Naive B cell (primary cell): Measurements from ENCODE around the gene ULBP2. TPM values are rescaled to one million over a fixed set of nuclear protein-coding genes. Genes with fewer than 3 reads are reported as not detected.

ENCODE experiments used
- ATAC-seq, 2 donors: fragments of 150-1000 bp; cut with Tn5 transposase; 2 replicates each; pipeline ENCODE4 v1.10.0; 2021; ENCODE audit warnings: low read depth in 2 of 2, mild to moderate bottlenecking in 2 of 2, moderate library complexity in 2 of 2
- DNase-seq: peaks from one replicate; pipeline ENCODE4 v3.0.0; 2022
- H3K27ac Mint-ChIP-seq, 6 donors: one replicate each; pipeline ENCODE4 v1.8.0; 2020 to 2022; ENCODE audit warnings: mild to moderate bottlenecking in 6 of 6, mixed read lengths in 6 of 6, moderate library complexity in 5 of 6, inconsistent platforms in 2 of 6
- H3K27me3 Mint-ChIP-seq, 3 donors: one replicate each; pipeline ENCODE4 v1.8.0; 2021 to 2022; ENCODE audit warnings: mixed read lengths in 3 of 3, mild to moderate bottlenecking in 1 of 3
- H3K36me3 Mint-ChIP-seq, 2 donors: one replicate each; pipeline ENCODE4 v1.8.0; 2020 to 2022; ENCODE audit warnings: mixed read lengths in 2 of 2, inconsistent platforms in 1 of 2, mild to moderate bottlenecking in 1 of 2
- H3K4me1 Mint-ChIP-seq, 3 donors: one replicate each; pipeline ENCODE4 v1.8.0; 2020 to 2022; ENCODE audit warnings: mixed read lengths in 3 of 3, inconsistent platforms in 1 of 3, mild to moderate bottlenecking in 1 of 3, moderate library complexity in 1 of 3
- H3K4me3 Mint-ChIP-seq, 8 donors: one replicate each; pipeline ENCODE4 v1.8.0; 2020 to 2022; ENCODE audit warnings: mild to moderate bottlenecking in 8 of 8, mixed read lengths in 8 of 8, moderate library complexity in 8 of 8, inconsistent platforms in 2 of 8
- H3K9me3 Mint-ChIP-seq, 7 donors: one replicate each; pipeline ENCODE4 v1.8.0; 2020 to 2022; ENCODE audit warnings: mixed read lengths in 7 of 7, mild to moderate bottlenecking in 5 of 7, inconsistent platforms in 2 of 7, moderate library complexity in 1 of 7
- polyA plus RNA-seq, 6 donors: library from polyadenylated mRNA; unstranded; fragments of 300-500 nt; fragmentation: Illumina TruSeq; gene quantifications; one replicate each; pipeline ENCODE4 v1.2.3, GENCODE V29; 2021; ENCODE audit warnings: low read depth in 6 of 6

Gene ULBP2
- polyA plus RNA-seq, result not detected

GRCh38 chr6:149941583-149942460, at the start of gene ULBP2:
Gene ULBP2 (plus strand): TSS chr6:149942014. CDS start chr6:149942073, 59 bp downstream.
- Mint-ChIP-seq H3K36me3 (no peaks in the 10 kb centered on the region), H3K9me3 (peaks cover 0 to 10% (median 2%) of the 10 kb centered on the region in 7 donors), H3K4me1 (peaks cover 17 to 52% (median 39%) of the 10 kb centered on the region in 3 donors), H3K27ac (peak within 1 kb of the TSS; percentile 87 to 99 (median 95)), H3K4me3 (peak within 1 kb of the TSS; percentile 83 to 95 (median 92)), H3K27me3 (peaks cover 71 to 88% (median 74%) of the 10 kb centered on the region in 3 donors)
- peak; percentile 58 to 60 for ATAC-seq
- peak; percentile 81 for DNase-seq

GRCh38 chr6:149895048-149895590, 46.7 kb upstream of the ULBP2 start:
- no peaks in the 10 kb centered on the region for H3K9me3 Mint-ChIP-seq
- H3K36me3 Mint-ChIP-seq, result no peaks in the 10 kb centered on the region
- H3K4me1 Mint-ChIP-seq, result no peaks in the 10 kb centered on the region
- H3K27ac Mint-ChIP-seq, result no peak overlapping the region
- peaks cover 26 to 64% (median 60%) of the 10 kb centered on the region in 3 donors for H3K27me3 Mint-ChIP-seq
- no peak for ATAC-seq
- DNase-seq, result no peak
- H3K4me3 Mint-ChIP-seq, result no peak overlapping the region

GRCh38 chr6:149895833-149896271, 46.0 kb upstream of the ULBP2 start:
- H3K4me1 Mint-ChIP-seq, result no peaks in the 10 kb centered on the region
- H3K9me3 Mint-ChIP-seq, result no peaks in the 10 kb centered on the region
- peaks cover 22 to 60% (median 59%) of the 10 kb centered on the region in 3 donors for H3K27me3 Mint-ChIP-seq
- no peak for DNase-seq
- no peak overlapping the region for H3K4me3 Mint-ChIP-seq
- no peak overlapping the region for H3K27ac Mint-ChIP-seq
- ATAC-seq, result no peak
- no peaks in the 10 kb centered on the region for H3K36me3 Mint-ChIP-seq

GRCh38 chr6:149896491-149896890, 45.3 kb upstream of the ULBP2 start:
- peaks cover 23 to 60% (median 53%) of the 10 kb centered on the region in 3 donors for H3K27me3 Mint-ChIP-seq
- DNase-seq, result no peak
- H3K27ac Mint-ChIP-seq, result no peak overlapping the region
- H3K36me3 Mint-ChIP-seq, result no peaks in the 10 kb centered on the region
- H3K4me1 Mint-ChIP-seq, result no peaks in the 10 kb centered on the region
- no peak for ATAC-seq
- H3K9me3 Mint-ChIP-seq, result no peaks in the 10 kb centered on the region
- H3K4me3 Mint-ChIP-seq, result no peak overlapping the region

- H3K4me3 Mint-ChIP-seq, result no peak overlapping the region
- H3K27me3 Mint-ChIP-seq, result peaks cover 29 to 56% (median 46%) of the 10 kb centered on the region in 3 donors
- H3K27ac Mint-ChIP-seq, result no peak overlapping the region
- ATAC-seq, result no peak
- no peaks in the 10 kb centered on the region for H3K36me3 Mint-ChIP-seq
- no peaks in the 10 kb centered on the region for H3K4me1 Mint-ChIP-seq
- no peak for DNase-seq
- H3K9me3 Mint-ChIP-seq, result no peaks in the 10 kb centered on the region
Measured at GRCh38 chr6:149897015-149897697, 44.7 kb upstream of the ULBP2 start.

GRCh38 chr6:149897855-149898744, 43.7 kb upstream of the ULBP2 start, which contains the start of gene RAET1E:
Gene RAET1E (minus strand): TSS chr6:149898113. CDS start chr6:149890901, 7,212 bp downstream.
- H3K4me3 Mint-ChIP-seq, result no peak within 1 kb of the TSS

GRCh38 chr6:149898966-149899365, 42.8 kb upstream of the ULBP2 start:
- H3K9me3 Mint-ChIP-seq, result no peaks in the 10 kb centered on the region
- H3K27me3 Mint-ChIP-seq, result peaks cover 38 to 54% (median 52%) of the 10 kb centered on the region in 3 donors
- ATAC-seq, result no peak
- H3K4me3 Mint-ChIP-seq, result no peak overlapping the region
- no peaks in the 10 kb centered on the region for H3K4me1 Mint-ChIP-seq
- no peak overlapping the region for H3K27ac Mint-ChIP-seq
- no peaks in the 10 kb centered on the region for H3K36me3 Mint-ChIP-seq
- DNase-seq, result no peak

More at GRCh38 chr6:149897855-149898744, 43.7 kb upstream of the ULBP2 start, which contains the start of gene RAET1E:
- ATAC-seq (no peak), DNase-seq (no peak)
- Mint-ChIP-seq H3K4me1 (no peaks in the 10 kb centered on the region), H3K36me3 (no peaks in the 10 kb centered on the region), H3K9me3 (no peaks in the 10 kb centered on the region), H3K27me3 (peaks cover 34 to 49% (median 48%) of the 10 kb centered on the region in 3 donors), H3K27ac (no peak within 1 kb of the TSS)

GRCh38 chr6:149899486-149899885, 42.3 kb upstream of the ULBP2 start:
- Mint-ChIP-seq H3K9me3 (no peaks in the 10 kb centered on the region), H3K4me3 (no peak overlapping the region), H3K4me1 (no peaks in the 10 kb centered on the region), H3K36me3 (no peaks in the 10 kb centered on the region), H3K27ac (no peak overlapping the region), H3K27me3 (peaks cover 35 to 50% (median 49%) of the 10 kb centered on the region in 3 donors)
- DNase-seq, result no peak
- no peak for ATAC-seq

- H3K4me3 Mint-ChIP-seq, result no peak overlapping the region
- H3K27ac Mint-ChIP-seq, result no peak overlapping the region
- H3K36me3 Mint-ChIP-seq, result no peaks in the 10 kb centered on the region
- no peaks in the 10 kb centered on the region for H3K4me1 Mint-ChIP-seq
- H3K27me3 Mint-ChIP-seq, result peaks cover 31 to 50% (median 50%) of the 10 kb centered on the region in 3 donors
- DNase-seq (no peak), ATAC-seq (no peak)
- peaks cover 0 to 3% (median 0%) of the 10 kb centered on the region in 7 donors for H3K9me3 Mint-ChIP-seq
Measured at GRCh38 chr6:149899926-149900619, 41.7 kb upstream of the ULBP2 start.

- H3K9me3 Mint-ChIP-seq, result peaks cover 0 to 3% (median 0%) of the 10 kb centered on the region in 7 donors
- H3K36me3 Mint-ChIP-seq, result no peaks in the 10 kb centered on the region
- DNase-seq, result no peak
- H3K4me3 Mint-ChIP-seq, result peak overlapping the region in 1 of 8 donors; percentile 73
- ATAC-seq, result no peak
- peaks cover 28 to 50% (median 50%) of the 10 kb centered on the region in 3 donors for H3K27me3 Mint-ChIP-seq
- no peak overlapping the region for H3K27ac Mint-ChIP-seq
- no peaks in the 10 kb centered on the region for H3K4me1 Mint-ChIP-seq
Measured at GRCh38 chr6:149900620-149901443, 41.0 kb upstream of the ULBP2 start.

- DNase-seq (no peak), ATAC-seq (no peak)
- no peak overlapping the region for H3K27ac Mint-ChIP-seq
- H3K9me3 Mint-ChIP-seq, result peaks cover 0 to 3% (median 0%) of the 10 kb centered on the region in 7 donors
- H3K4me1 Mint-ChIP-seq, result no peaks in the 10 kb centered on the region
- H3K4me3 Mint-ChIP-seq, result no peak overlapping the region
- peaks cover 0 to under 1% of the 10 kb centered on the region in 2 donors for H3K36me3 Mint-ChIP-seq
- H3K27me3 Mint-ChIP-seq, result peaks cover 27 to 48% (median 47%) of the 10 kb centered on the region in 3 donors
Measured at GRCh38 chr6:149901444-149902140, 40.2 kb upstream of the ULBP2 start.
